Daoy (cell line): Measurements from ENCODE around the gene TAF10. TPM values are rescaled to one million over a fixed set of nuclear protein-coding genes. Genes with fewer than 3 reads are reported as not detected.

Experiments
- DNase-seq: peaks from one replicate; pipeline ENCODE4 v3.0.0-alpha.2; 2015; ENCODE audit warnings: low read depth
- total RNA-seq: library from RNA; depleted of rRNA; stranded (reverse); fragments of >200 nt; shearing (Covaris generic); gene quantifications from 2 replicates; pipeline ENCODE4 v1.2.3, GENCODE V29; 2014

Gene TAF10
- total RNA-seq, 1 experiment from 2014 or later: 57.0 TPM

- peak; percentile 51 for DNase-seq
Observed at GRCh38 chr11:6608726-6609501, 3.1 kb downstream of the TAF10 start.

GRCh38 chr11:6608011-6608410 is 4.0 kb downstream of the TAF10 start:
- DNase-seq: no peak

- no peak for DNase-seq
Observed at GRCh38 chr11:6607190-6607795, 4.7 kb downstream of the TAF10 start.

GRCh38 chr11:6606471-6607189 is 5.4 kb downstream of the TAF10 start:
- DNase-seq: peak; percentile 95

- DNase-seq: no peak
Observed at GRCh38 chr11:6604790-6605189, 7.2 kb downstream of the TAF10 start.

- peak; percentile 50 for DNase-seq
Observed at GRCh38 chr11:6604081-6604626, 7.9 kb downstream of the TAF10 start.

- DNase-seq: peak; percentile 95
Observed at GRCh38 chr11:6603287-6604080, 8.5 kb downstream of the TAF10 start, which contains the start of the genes ILK and RRP8. ILK (plus strand) TSS chr11:6603774; CDS start chr11:6604272, 498 bp downstream. RRP8 (minus strand) TSS chr11:6603616; CDS start chr11:6603502, 114 bp downstream.

GRCh38 chr11:6602096-6602940 is 9.7 kb downstream of the TAF10 start:
- DNase-seq: no peak

GRCh38 chr11:6601041-6601461 is 11.0 kb downstream of the TAF10 start:
- no peak for DNase-seq

- no peak for DNase-seq
Observed at GRCh38 chr11:6599881-6600390, 12.1 kb downstream of the TAF10 start.

- DNase-seq: no peak
Observed at GRCh38 chr11:6599449-6599848, 12.6 kb downstream of the TAF10 start.

- DNase-seq: no peak
Observed at GRCh38 chr11:6598555-6598954, 13.5 kb downstream of the TAF10 start.

GRCh38 chr11:6596239-6596877 is 15.7 kb downstream of the TAF10 start:
- DNase-seq: no peak

- no peak for DNase-seq
Observed at GRCh38 chr11:6594142-6594768, 17.8 kb downstream of the TAF10 start.

- no peak for DNase-seq
Observed at GRCh38 chr11:6588018-6588417, 24.0 kb downstream of the TAF10 start.

- DNase-seq: no peak
Observed at GRCh38 chr11:6587360-6587953, 24.6 kb downstream of the TAF10 start.

- no peak for DNase-seq
Observed at GRCh38 chr11:6586434-6587359, 25.3 kb downstream of the TAF10 start.

- DNase-seq: no peak
Observed at GRCh38 chr11:6584528-6584927, 27.5 kb downstream of the TAF10 start.
